Smooth muscle cell (in vitro differentiated cells): ENCODE measurements around the gene CD180. TPM values are rescaled to one million over a fixed set of nuclear protein-coding genes. Genes with fewer than 3 reads are reported as not detected.

Experiments
- DNase-seq: peaks from one replicate; lab custom pipeline; 2025; ENCODE audit not compliant: unreplicated experiment; lab: John Stamatoyannopoulos, UW
- H2AFZ ChIP-seq: fragments of 200-600 bp; sonication (generic); 2 replicates; pipeline ENCODE4 v1.6.0; 2016; ENCODE audit warnings: antibody characterized with exemption, low read depth, mild to moderate bottlenecking
- H3F3A ChIP-seq: fragments of 200-600 bp; sonication (generic); 2 replicates; pipeline ENCODE4 v1.6.0; 2017; ENCODE audit warnings: antibody characterized with exemption, low read depth
- H3K27ac ChIP-seq: fragments of 200-600 bp; sonication (generic); 2 replicates; pipeline ENCODE4 v1.5.1; 2016; ENCODE audit warnings: low read depth, mild to moderate bottlenecking
- H3K27me3 ChIP-seq: fragments of 200-600 bp; sonication (generic); 2 replicates; pipeline ENCODE4 v1.6.1; 2016; ENCODE audit warnings: low read depth, mild to moderate bottlenecking
- H3K36me3 ChIP-seq: fragments of 200-600 bp; sonication (generic); 2 replicates; pipeline ENCODE4 v1.5.1; 2016; ENCODE audit warnings: low read depth
- H3K4me1 ChIP-seq: fragments of 200-600 bp; sonication (generic); 2 replicates; pipeline ENCODE4 v1.5.1; 2016; ENCODE audit warnings: low read depth
- H3K4me2 ChIP-seq: fragments of 200-600 bp; sonication (generic); 2 replicates; pipeline ENCODE4 v1.6.0; 2016; ENCODE audit warnings: mild to moderate bottlenecking
- H3K4me3 ChIP-seq: fragments of 200-600 bp; sonication (generic); 2 replicates; pipeline ENCODE4 v1.5.1; 2016; ENCODE audit warnings: mild to moderate bottlenecking
- H3K79me2 ChIP-seq: fragments of 200-600 bp; sonication (generic); 2 replicates; pipeline ENCODE4 v1.6.0; 2016; ENCODE audit warnings: low read depth, mild to moderate bottlenecking
- H3K9ac ChIP-seq: fragments of 200-600 bp; sonication (generic); 2 replicates; pipeline ENCODE4 v1.6.0; 2016; ENCODE audit warnings: low read depth
- H3K9me3 ChIP-seq: fragments of 200-600 bp; sonication (generic); replicated peaks from 2 replicates; pipeline ENCODE4 v1.5.1; 2016; ENCODE audit warnings: low read depth
- H4K20me1 ChIP-seq: fragments of 200-600 bp; sonication (generic); 2 replicates; pipeline ENCODE4 v1.6.0; 2016; ENCODE audit warnings: low read depth
- WGBS: methylation state at CpG from one replicate; pipeline ENCODE4 v1.1.7; 2016; ENCODE audit warnings: low lambda C conversion rate; 5-methylcytosine and 5-hydroxymethylcytosine counted together
- polyA plus RNA-seq: library from polyadenylated mRNA; unstranded; fragments of >200 nt; fragmentation: Nextera tagmentation; extraction: Ambion mirVana; gene quantifications from 2 replicates; pipeline ENCODE4 v1.2.1, GENCODE V29; 2016
- total RNA-seq: library from RNA; depleted of rRNA; stranded (reverse); fragments of >200 nt; gene quantifications from 2 replicates; pipeline ENCODE4 v1.2.3, GENCODE V29; 2014
- TF ChIP-seq, protein P1 (sequence below): fragments of 200-600 bp; sonication (generic); IDR thresholded peaks from 2 replicates; pipeline ENCODE4 v1.5.1; 2017; ENCODE audit warnings: borderline replicate concordance, mild to moderate bottlenecking, antibody characterized with exemption; ENCODE audit not compliant: insufficient read depth, poor library complexity, severe bottlenecking

CD180 gene
- total and polyA plus RNA-seq, 2 experiments from 2014 or later: not detected

DNA sequence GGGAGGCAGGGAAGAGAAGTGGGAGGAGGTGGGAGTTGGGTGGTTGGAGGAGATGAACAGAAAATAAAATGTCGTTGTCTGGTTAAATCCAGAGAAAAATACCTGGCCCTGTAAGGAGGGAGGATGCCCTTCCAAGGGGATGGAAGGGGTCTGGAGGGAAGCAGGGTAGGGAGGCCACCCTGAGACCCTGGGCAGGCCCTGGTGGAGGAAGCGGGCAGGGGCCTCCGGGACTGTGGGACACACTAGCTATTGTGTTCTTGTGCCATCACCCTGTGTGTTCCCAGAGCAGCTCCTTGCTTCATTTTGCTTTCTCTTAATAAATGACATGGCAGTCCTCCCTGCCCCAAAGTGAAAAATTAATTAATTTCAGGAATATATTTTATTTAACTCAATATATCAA lies 11.8 kb upstream of the CD180 start:
- Histone ChIP-seq H3K4me1 (no peaks in the 10 kb centered on the region), H3K9me3 (no peaks in the 10 kb centered on the region), H3K27ac (no peak overlapping the region), H3K36me3 (no peaks in the 10 kb centered on the region), H4K20me1 (no peaks in the 10 kb centered on the region), H3K4me2 (no peak overlapping the region), H3K9ac (no peak overlapping the region), H3K79me2 (no peaks in the 10 kb centered on the region), H2AFZ (no peak overlapping the region), H3K4me3 (no peak overlapping the region), H3K27me3 (no peaks in the 10 kb centered on the region), H3F3A (no peaks in the 10 kb centered on the region)
- TF ChIP-seq, protein P1, sequence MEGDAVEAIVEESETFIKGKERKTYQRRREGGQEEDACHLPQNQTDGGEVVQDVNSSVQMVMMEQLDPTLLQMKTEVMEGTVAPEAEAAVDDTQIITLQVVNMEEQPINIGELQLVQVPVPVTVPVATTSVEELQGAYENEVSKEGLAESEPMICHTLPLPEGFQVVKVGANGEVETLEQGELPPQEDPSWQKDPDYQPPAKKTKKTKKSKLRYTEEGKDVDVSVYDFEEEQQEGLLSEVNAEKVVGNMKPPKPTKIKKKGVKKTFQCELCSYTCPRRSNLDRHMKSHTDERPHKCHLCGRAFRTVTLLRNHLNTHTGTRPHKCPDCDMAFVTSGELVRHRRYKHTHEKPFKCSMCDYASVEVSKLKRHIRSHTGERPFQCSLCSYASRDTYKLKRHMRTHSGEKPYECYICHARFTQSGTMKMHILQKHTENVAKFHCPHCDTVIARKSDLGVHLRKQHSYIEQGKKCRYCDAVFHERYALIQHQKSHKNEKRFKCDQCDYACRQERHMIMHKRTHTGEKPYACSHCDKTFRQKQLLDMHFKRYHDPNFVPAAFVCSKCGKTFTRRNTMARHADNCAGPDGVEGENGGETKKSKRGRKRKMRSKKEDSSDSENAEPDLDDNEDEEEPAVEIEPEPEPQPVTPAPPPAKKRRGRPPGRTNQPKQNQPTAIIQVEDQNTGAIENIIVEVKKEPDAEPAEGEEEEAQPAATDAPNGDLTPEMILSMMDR: no peak
- no peak for DNase-seq
- WGBS: 93% methylated on average over 3 of the region's 3 CpGs

DNA sequence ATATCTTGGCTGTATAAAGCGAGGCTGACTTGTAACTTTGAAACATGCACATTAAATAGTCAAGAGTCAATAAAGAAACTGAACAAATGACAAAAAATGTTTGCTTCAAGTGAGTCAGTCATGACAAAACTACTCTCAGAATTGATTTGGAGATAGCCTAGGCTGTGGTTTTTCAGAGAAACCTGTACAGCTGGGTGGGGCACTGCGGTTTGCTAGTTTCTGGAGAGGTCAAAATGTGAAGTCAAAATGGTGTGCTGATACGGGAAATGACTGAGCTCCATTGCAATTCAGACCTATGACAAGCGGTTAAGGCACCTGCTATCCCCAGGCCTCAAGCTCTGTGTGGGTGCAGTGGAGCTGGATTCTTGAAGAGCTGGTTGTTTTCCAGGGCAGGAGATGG lies 10.3 kb upstream of the CD180 start:
- H3K79me2 ChIP-seq: no peaks in the 10 kb centered on the region

DNA sequence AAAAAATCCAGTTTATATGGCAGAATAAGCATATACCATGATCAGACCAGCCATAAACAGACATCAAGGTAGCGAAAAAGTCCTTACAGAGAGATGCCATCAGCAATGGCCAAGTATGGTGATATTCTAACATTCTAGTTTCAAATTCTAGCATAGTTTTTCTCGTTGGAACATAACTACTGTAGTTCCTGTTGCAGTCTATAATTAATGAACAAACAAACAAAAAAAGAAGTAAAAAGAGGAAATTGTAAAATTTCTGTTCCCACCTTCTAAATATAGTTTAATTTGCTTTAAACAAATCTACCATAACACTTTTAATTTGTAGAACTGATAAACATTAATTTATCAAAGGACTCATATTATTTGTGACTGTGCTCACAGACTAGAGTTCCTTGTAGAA lies 9.9 kb upstream of the CD180 start:
- Histone ChIP-seq H3K27ac (peak overlapping the region; percentile 68), H3K36me3 (no peaks in the 10 kb centered on the region), H3F3A (no peaks in the 10 kb centered on the region), H4K20me1 (no peaks in the 10 kb centered on the region), H2AFZ (no peak overlapping the region), H3K79me2 (no peaks in the 10 kb centered on the region), H3K9me3 (no peaks in the 10 kb centered on the region), H3K4me1 (no peaks in the 10 kb centered on the region), H3K27me3 (no peaks in the 10 kb centered on the region), H3K4me3 (no peak overlapping the region), H3K4me2 (no peak overlapping the region), H3K9ac (no peak overlapping the region)
- DNase-seq: no peak
- TF ChIP-seq, protein P1: no peak
- 91% methylated on average over 2 of the region's 2 CpGs for WGBS

More for the DNA sequence above, 10.3 kb upstream of the CD180 start:
- Histone ChIP-seq H3F3A (no peaks in the 10 kb centered on the region), H3K36me3 (no peaks in the 10 kb centered on the region), H4K20me1 (no peaks in the 10 kb centered on the region), H3K9ac (no peak overlapping the region), H3K27me3 (no peaks in the 10 kb centered on the region), H3K9me3 (no peaks in the 10 kb centered on the region), H3K4me3 (no peak overlapping the region), H3K4me2 (no peak overlapping the region), H3K27ac (peak overlapping the region; percentile 68), H3K4me1 (no peaks in the 10 kb centered on the region), H2AFZ (no peak overlapping the region)
- TF ChIP-seq, protein P1: no peak
- WGBS: 76% methylated on average over 4 of the region's 4 CpGs
- no peak for DNase-seq

DNA sequence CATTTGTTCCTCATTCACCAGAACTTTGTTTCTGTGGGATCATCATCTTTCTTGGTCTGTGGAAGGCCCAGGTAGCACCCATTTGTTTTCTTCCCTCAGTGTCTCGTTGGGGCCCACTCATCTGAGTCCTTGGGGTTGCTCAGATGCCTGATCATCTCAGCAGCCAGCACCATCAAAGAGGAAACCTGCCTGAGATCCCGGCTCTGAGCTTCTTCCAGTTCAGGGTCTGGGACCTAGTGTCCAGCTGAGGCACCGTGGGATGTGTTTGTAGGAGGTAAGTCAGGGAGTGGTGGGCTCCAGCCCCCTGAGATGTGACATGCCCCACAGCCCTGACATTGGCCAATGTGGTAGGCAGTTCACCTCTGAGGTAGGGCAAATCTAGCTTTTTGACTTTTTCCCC lies 9.4 kb upstream of the CD180 start:
- DNase-seq: no peak
- 96% methylated on average over 3 of the region's 3 CpGs for WGBS
- H3K36me3 ChIP-seq: no peaks in the 10 kb centered on the region
- no peaks in the 10 kb centered on the region for H3K27me3 ChIP-seq
- no peak overlapping the region for H2AFZ ChIP-seq
- H4K20me1 ChIP-seq: no peaks in the 10 kb centered on the region
- H3K4me3 ChIP-seq: no peak overlapping the region
- no peaks in the 10 kb centered on the region for H3K79me2 ChIP-seq
- H3K9ac ChIP-seq: no peak overlapping the region
- H3K4me1 ChIP-seq: no peaks in the 10 kb centered on the region
- no peaks in the 10 kb centered on the region for H3K9me3 ChIP-seq
- H3F3A ChIP-seq: no peaks in the 10 kb centered on the region
- H3K4me2 ChIP-seq: no peak overlapping the region
- TF ChIP-seq, protein P1: no peak
- no peak overlapping the region for H3K27ac ChIP-seq
